ENCODE results near the gene GALP. TPM values are rescaled to one million over a fixed set of nuclear protein-coding genes. Genes with fewer than 3 reads are reported as not detected.

GALP gene
- total RNA-seq, 1 donor from 2014 or later = not detected

- Mint-ChIP-seq H3K36me3 (ENCODE audit: low read depth) (peaks cover 21% of the 10 kb centered on the region), H3K9me3 (no peaks in the 10 kb centered on the region), H3K4me3 (no peak overlapping the region), H3K4me1 (peaks cover 29% of the 10 kb centered on the region), H3K27ac (no peak overlapping the region), H3K27me3 (no peaks in the 10 kb centered on the region)
- no peak for ATAC-seq (ENCODE audit: low read depth)
- no peak for TF ChIP-seq CTCF (IDR thresholded peaks at IDR 0.05)
- intact Hi-C loops (cut with micrococcal nuclease) = loop anchor here (5.0 kb wide), 1 partner anchor 1139 kb away; the partner anchor contains the start of gene ZNF460
- CTCF ChIA-PET = no interaction called here
- POLR2A ChIA-PET = interaction anchor here (0.6 to 3.2 kb wide), 2 partner anchors 8 to 22 kb away, joined by 5 to 40 read pairs; partner anchors contain the start of gene ZNF787
- DNase-seq = no peak
Measured at GRCh38 chr19:56142897-56143434, 32.8 kb upstream of the GALP start.

- Mint-ChIP-seq H3K27ac (no peak overlapping the region), H3K36me3 (ENCODE audit: low read depth) (peaks cover 29% of the 10 kb centered on the region), H3K4me3 (no peak overlapping the region), H3K27me3 (no peaks in the 10 kb centered on the region), H3K4me1 (peaks cover 29% of the 10 kb centered on the region), H3K9me3 (no peaks in the 10 kb centered on the region)
- ChIA-PET CTCF (no interaction called here), POLR2A (no interaction called here)
- no peak for TF ChIP-seq CTCF (IDR thresholded peaks at IDR 0.05)
- no peak for DNase-seq
- no peak for ATAC-seq (ENCODE audit: low read depth)
- intact Hi-C loops (cut with micrococcal nuclease) = loop anchor here (5.0 kb wide), 1 partner anchor 1138 kb away; the partner anchor contains the start of gene ZNF460
Measured at GRCh38 chr19:56144376-56144775, 31.4 kb upstream of the GALP start.

GRCh38 chr19:56144831-56145230 is 31.0 kb upstream of the GALP start:
- H3K27ac Mint-ChIP-seq = no peak overlapping the region
- intact Hi-C loops (cut with micrococcal nuclease) = loop anchor here (5.0 kb wide), 1 partner anchor 1137 kb away; the partner anchor contains the start of gene ZNF460

GRCh38 chr19:56145698-56146097 is 30.1 kb upstream of the GALP start:
- ATAC-seq (ENCODE audit: low read depth) (no peak), DNase-seq (no peak)
- ChIA-PET CTCF (no interaction called here), POLR2A (no interaction called here)
- no peak for TF ChIP-seq CTCF (IDR thresholded peaks at IDR 0.05)
- peaks cover 18% of the 10 kb centered on the region for H3K4me1 Mint-ChIP-seq
- peaks cover 37% of the 10 kb centered on the region for H3K36me3 Mint-ChIP-seq (ENCODE audit: low read depth)
- no peaks in the 10 kb centered on the region for H3K27me3 Mint-ChIP-seq
- no peak overlapping the region for H3K4me3 Mint-ChIP-seq
- intact Hi-C loops (cut with micrococcal nuclease) = no loop called here
- H3K27ac Mint-ChIP-seq = no peak overlapping the region
- H3K9me3 Mint-ChIP-seq = no peaks in the 10 kb centered on the region

More at GRCh38 chr19:56144831-56145230, 31.0 kb upstream of the GALP start:
- CTCF ChIA-PET = no interaction called here
- no peak for ATAC-seq (ENCODE audit: low read depth)
- Mint-ChIP-seq H3K27me3 (no peaks in the 10 kb centered on the region), H3K9me3 (no peaks in the 10 kb centered on the region), H3K4me1 (peaks cover 27% of the 10 kb centered on the region), H3K4me3 (no peak overlapping the region), H3K36me3 (ENCODE audit: low read depth) (peaks cover 33% of the 10 kb centered on the region)
- POLR2A ChIA-PET = no interaction called here
- no peak for DNase-seq
- no peak for TF ChIP-seq CTCF (IDR thresholded peaks at IDR 0.05)

- peaks cover 33% of the 10 kb centered on the region for H3K36me3 Mint-ChIP-seq (ENCODE audit: low read depth)
- no peak overlapping the region for H3K27ac Mint-ChIP-seq
- ChIA-PET CTCF (no interaction called here), POLR2A (no interaction called here)
- no peak for DNase-seq
- no peaks in the 10 kb centered on the region for H3K27me3 Mint-ChIP-seq
- ATAC-seq (ENCODE audit: low read depth) = no peak
- TF ChIP-seq CTCF (IDR thresholded peaks at IDR 0.05) = no peak
- H3K9me3 Mint-ChIP-seq = no peaks in the 10 kb centered on the region
- peaks cover 12% of the 10 kb centered on the region for H3K4me1 Mint-ChIP-seq
- H3K4me3 Mint-ChIP-seq = no peak overlapping the region
- intact Hi-C loops (cut with micrococcal nuclease) = no loop called here
Measured at GRCh38 chr19:56146904-56147303, 28.9 kb upstream of the GALP start.
